B cell (primary cell): ENCODE results near the gene WNK2. TPM values are rescaled to one million over a fixed set of nuclear protein-coding genes. Genes with fewer than 3 reads are reported as not detected.
"Not testable (repeated sequence)": the region's sequence is repeated elsewhere in the genome, so short reads cannot be mapped to it uniquely, and the experiment has no call there.

ENCODE experiments used
- ATAC-seq: fragments of 200-7000 bp; cut with Tn5 transposase; one replicate; pipeline ENCODE4 v1.10.0; 2021; ENCODE audit warnings: low read depth, mild to moderate bottlenecking, moderate number of reproducible peaks, moderate library complexity
- CTCF ChIA-PET: fragments of 350-600 bp; sonication (Branson Sonifier 250); formaldehyde crosslinking; loops from one replicate; lab custom pipeline; 2021; ENCODE audit warnings: antibody characterized with exemption, inconsistent platforms; lab: Charles Lee
- POLR2A ChIA-PET: fragments of 350-600 bp; sonication (Branson Sonifier 250); formaldehyde crosslinking; loops from one replicate; lab custom pipeline; 2021; ENCODE audit warnings: antibody characterized with exemption; lab: Charles Lee
- DNase-seq: peaks from one replicate; pipeline ENCODE4 v3.0.0; 2013
- H2AFZ ChIP-seq: 2 replicates; pipeline ENCODE4 v1.6.1; 2012; ENCODE audit warnings: mild to moderate bottlenecking, low read depth, low read length; ENCODE audit not compliant: insufficient read depth, poor library complexity, severe bottlenecking
- H3K27ac ChIP-seq, 2 donors: 1 replicate in 1 of 2; 2 replicates in 1 of 2; pipeline ENCODE4 v1.5.1; 2012 to 2013; ENCODE audit warnings: low read length in 2 of 2, mild to moderate bottlenecking in 2 of 2, moderate library complexity in 1 of 2
- H3K27me3 ChIP-seq, 4 experiments: fragments of 200-600 bp in 1 of 4; sonication (generic) in 1 of 4; replicated peaks in 1 of 4; 1 replicate in 2 of 4; 2 replicates in 2 of 4; pipeline versions ENCODE4 v1.6.1 to v1.7.0; 2013 to 2016; ENCODE audit warnings: low read length in 3 of 4, mild to moderate bottlenecking in 2 of 4, mixed read lengths in 1 of 4, moderate library complexity in 1 of 4; ENCODE audit not compliant: insufficient read depth in 4 of 4, control insufficient read depth in 3 of 4; ENCODE audit errors: control extremely low read depth in 1 of 4
- H3K36me3 ChIP-seq, 2 experiments: replicated peaks in 1 of 2; 1 replicate in 1 of 2; 2 replicates in 1 of 2; pipeline versions ENCODE4 v1.6.1 to v1.7.1; 2013; ENCODE audit warnings: low read length in 1 of 2; ENCODE audit not compliant: insufficient read depth in 2 of 2, control insufficient read depth in 1 of 2; ENCODE audit errors: control extremely low read depth in 1 of 2, extremely low read depth in 1 of 2
- H3K4me1 ChIP-seq, 2 donors: fragments of 200-600 bp in 1 of 2; sonication (generic) in 1 of 2; 1 replicate in 1 of 2; 2 replicates in 1 of 2; pipeline versions ENCODE4 v1.5.1 to v1.6.1; 2013 to 2017; ENCODE audit warnings: low read length in 2 of 2; ENCODE audit not compliant: control insufficient read depth in 2 of 2, insufficient read depth in 2 of 2
- H3K4me2 ChIP-seq: replicated peaks from 2 replicates; pipeline ENCODE3; 2012; ENCODE audit warnings: mild to moderate bottlenecking, low read depth, low read length; ENCODE audit not compliant: poor library complexity, severe bottlenecking
- H3K4me3 ChIP-seq, 5 experiments: fragments of 200-600 bp in 1 of 5; sonication (generic) in 1 of 5; 1 replicate in 3 of 5; 2 replicates in 2 of 5; pipeline versions ENCODE4 v1.5.1 to v1.7.0; 2011 to 2016; ENCODE audit warnings: low read length in 4 of 5, mild to moderate bottlenecking in 4 of 5, low read depth in 2 of 5, control low read depth in 1 of 5, moderate library complexity in 1 of 5; ENCODE audit not compliant: insufficient read depth in 1 of 5; ENCODE audit errors: control extremely low read depth in 1 of 5, extremely low read depth in 1 of 5
- H3K79me2 ChIP-seq: fragments of 200-600 bp; sonication (generic); one replicate; pipeline ENCODE4 v1.6.0; 2016; ENCODE audit warnings: low read length; ENCODE audit not compliant: control insufficient read depth, insufficient read depth
- H3K9ac ChIP-seq: fragments of 200-600 bp; sonication (generic); 2 replicates; pipeline ENCODE4 v1.6.1; 2017; ENCODE audit warnings: mild to moderate bottlenecking, low read length, moderate library complexity
- H3K9me3 ChIP-seq, 3 donors: one replicate each; pipeline versions ENCODE4 v1.6.1 to v1.7.1; 2013; ENCODE audit warnings: low read length in 2 of 3; ENCODE audit not compliant: control insufficient read depth in 2 of 3, insufficient read depth in 1 of 3; ENCODE audit errors: control extremely low read depth in 1 of 3
- H4K20me1 ChIP-seq: 2 replicates; pipeline ENCODE4 v1.6.0; 2012; ENCODE audit warnings: mild to moderate bottlenecking, low read length; ENCODE audit not compliant: insufficient read depth, control insufficient read depth, poor library complexity, severe bottlenecking
- H3K27ac Mint-ChIP-seq: one replicate; pipeline ENCODE4 v1.8.0; 2021; ENCODE audit warnings: mixed read lengths
- H3K27me3 Mint-ChIP-seq: one replicate; pipeline ENCODE4 v1.8.0; 2021; ENCODE audit warnings: mixed read lengths
- H3K4me1 Mint-ChIP-seq: one replicate; pipeline ENCODE4 v1.8.0; 2021; ENCODE audit warnings: mixed read lengths
- H3K4me3 Mint-ChIP-seq: one replicate; pipeline ENCODE4 v1.8.0; 2021; ENCODE audit warnings: mixed read lengths
- H3K9me3 Mint-ChIP-seq: one replicate; pipeline ENCODE4 v1.8.0; 2022; ENCODE audit warnings: mixed read lengths; ENCODE audit not compliant: insufficient read depth
- EZH2 ChIP-seq: IDR thresholded peaks from 2 replicates; pipeline ENCODE4 v1.6.1; 2012; ENCODE audit warnings: borderline replicate concordance, low read depth, mild to moderate bottlenecking, moderate library complexity, low read length; ENCODE audit not compliant: insufficient read depth, poor library complexity, severe bottlenecking
- WGBS: methylation state at CpG from one replicate; pipeline ENCODE4 v1.1.5; 2013; ENCODE audit warnings: missing lambda C conversion rate; ENCODE audit not compliant: insufficient coverage; 5-methylcytosine and 5-hydroxymethylcytosine counted together
- intact Hi-C: fragments of 100-400 bp; cut with micrococcal nuclease; formaldehyde crosslinking; loops from one replicate; pipeline ENCODE4 v1.10.0; 2022
- polyA plus RNA-seq: library from polyadenylated mRNA; depleted of rRNA; stranded (reverse); fragments of >200 nt; gene quantifications from 2 replicates; pipeline ENCODE4 v1.2.3, GENCODE V29; 2012
- total RNA-seq, 2 donors: library from RNA; stranded (reverse); fragments of 120-200 nt in 1 of 2; gene quantifications; 1 replicate in 1 of 2; 2 replicates in 1 of 2; pipeline versions ENCODE4 v1.2.3 to v1.2.4, GENCODE V29; 2013 to 2022
- TF ChIP-seq, protein P1 (sequence below): fragments of 200-600 bp; IDR thresholded peaks from one replicate; pipeline ENCODE4 v1.8.0; 2022; ENCODE audit warnings: antibody characterized with exemption, mild to moderate bottlenecking

The WNK2 gene
- total and polyA plus RNA-seq, 2 donors (not counting 1 experiment from before 2014, with no cell fraction given) = 0.49 TPM; not detected in 1

DNA sequence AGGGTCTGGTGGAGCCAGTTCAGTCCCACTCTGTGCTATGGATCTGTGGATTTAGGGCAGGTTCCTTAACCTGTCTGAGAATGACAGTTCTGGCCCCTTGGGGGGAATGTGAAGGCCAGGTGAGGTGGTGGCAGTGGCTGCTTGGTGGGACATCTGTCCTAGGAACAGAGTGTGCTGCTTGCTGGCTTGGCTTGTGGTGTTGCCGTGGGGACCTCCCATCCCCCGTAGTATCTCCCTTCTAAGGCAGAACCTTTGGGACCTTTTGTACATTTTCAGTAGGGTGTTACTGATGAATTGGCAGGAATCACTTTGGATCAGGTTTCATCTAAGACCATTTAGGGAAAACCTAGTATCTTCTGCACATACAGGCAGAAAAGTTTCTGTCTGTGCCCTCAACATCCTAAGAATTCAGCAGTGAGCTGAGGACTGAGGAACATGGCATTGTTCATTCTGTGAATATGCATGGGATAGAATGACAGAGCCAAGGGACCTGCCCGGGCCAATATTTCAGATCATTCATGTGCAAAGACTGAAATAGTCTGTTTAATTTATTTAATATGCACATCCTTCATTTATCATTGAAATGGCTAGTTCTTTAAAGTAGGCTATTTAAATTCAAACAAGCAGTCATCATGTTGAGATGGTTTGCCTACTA, 64.6 kb downstream of the WNK2 start:
- Histone ChIP-seq H3K4me1 (no peaks in the 10 kb centered on the region), H3K79me2 (no peaks in the 10 kb centered on the region), H3K9ac (no peak overlapping the region), H3K27me3 (peaks cover 0 to 2% (median 0%) of the 10 kb centered on the region in 4 experiments), H3K27ac (no peak overlapping the region), H3K9me3 (no peaks in the 10 kb centered on the region), H3K4me3 (no peak overlapping the region), H4K20me1 (no peaks in the 10 kb centered on the region), H2AFZ (no peak overlapping the region), H3K36me3 (no peaks in the 10 kb centered on the region), H3K4me2 (no peak overlapping the region)
- no peak overlapping the region for H3K27ac Mint-ChIP-seq
- no peak overlapping the region for H3K4me3 Mint-ChIP-seq
- TF ChIP-seq, protein P1, sequence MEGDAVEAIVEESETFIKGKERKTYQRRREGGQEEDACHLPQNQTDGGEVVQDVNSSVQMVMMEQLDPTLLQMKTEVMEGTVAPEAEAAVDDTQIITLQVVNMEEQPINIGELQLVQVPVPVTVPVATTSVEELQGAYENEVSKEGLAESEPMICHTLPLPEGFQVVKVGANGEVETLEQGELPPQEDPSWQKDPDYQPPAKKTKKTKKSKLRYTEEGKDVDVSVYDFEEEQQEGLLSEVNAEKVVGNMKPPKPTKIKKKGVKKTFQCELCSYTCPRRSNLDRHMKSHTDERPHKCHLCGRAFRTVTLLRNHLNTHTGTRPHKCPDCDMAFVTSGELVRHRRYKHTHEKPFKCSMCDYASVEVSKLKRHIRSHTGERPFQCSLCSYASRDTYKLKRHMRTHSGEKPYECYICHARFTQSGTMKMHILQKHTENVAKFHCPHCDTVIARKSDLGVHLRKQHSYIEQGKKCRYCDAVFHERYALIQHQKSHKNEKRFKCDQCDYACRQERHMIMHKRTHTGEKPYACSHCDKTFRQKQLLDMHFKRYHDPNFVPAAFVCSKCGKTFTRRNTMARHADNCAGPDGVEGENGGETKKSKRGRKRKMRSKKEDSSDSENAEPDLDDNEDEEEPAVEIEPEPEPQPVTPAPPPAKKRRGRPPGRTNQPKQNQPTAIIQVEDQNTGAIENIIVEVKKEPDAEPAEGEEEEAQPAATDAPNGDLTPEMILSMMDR = no peak
- ChIA-PET CTCF (no interaction called here), POLR2A (no interaction called here)
- intact Hi-C loops = no loop called here
- no peaks in the 10 kb centered on the region for H3K9me3 Mint-ChIP-seq
- H3K27me3 Mint-ChIP-seq = no peaks in the 10 kb centered on the region
- ATAC-seq (no peak), DNase-seq (no peak)
- no peaks in the 10 kb centered on the region for H3K4me1 Mint-ChIP-seq
- no CpG with 5 or more reads among the region's 3 CpGs for WGBS

DNA sequence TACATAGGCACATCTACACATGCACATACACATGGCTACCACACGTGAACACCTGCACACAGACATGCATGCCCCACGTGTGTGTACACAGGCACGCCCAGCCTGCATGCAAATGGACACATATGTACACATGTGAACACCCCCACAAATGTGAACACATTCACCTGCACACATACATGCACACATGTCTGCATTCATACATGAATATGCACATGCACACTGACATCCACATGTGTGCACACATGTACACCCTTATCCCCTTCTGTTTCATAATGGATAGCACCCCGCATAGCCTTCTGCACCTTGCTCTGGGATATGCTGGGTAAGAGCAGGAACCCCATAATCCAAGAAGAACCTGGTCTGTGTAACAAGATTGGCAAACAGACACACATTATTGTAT, 66.2 kb downstream of the WNK2 start:
- ChIA-PET POLR2A (no interaction called here), CTCF (no interaction called here)
- H3K27me3 Mint-ChIP-seq = no peaks in the 10 kb centered on the region

DNA sequence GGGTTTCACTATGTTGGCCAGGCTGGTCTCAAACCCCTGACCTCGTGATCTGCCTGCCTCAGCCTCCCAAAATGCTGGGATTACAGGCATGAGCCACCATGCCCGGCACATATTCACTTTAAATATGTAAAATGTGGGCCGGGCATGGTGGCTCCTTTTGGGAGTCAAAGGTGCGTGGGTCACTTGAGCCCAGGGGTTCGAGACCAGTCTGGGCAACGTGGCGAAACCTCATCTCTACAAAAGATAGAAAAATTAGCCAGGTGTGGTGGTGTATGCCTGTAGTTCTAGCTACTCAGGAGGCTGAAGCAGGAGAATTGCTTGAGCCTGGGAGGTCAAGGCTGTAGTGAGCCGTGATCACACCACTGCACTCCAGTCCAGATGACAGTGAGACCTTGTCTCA, 67.4 kb downstream of the WNK2 start:
- H3K4me3 ChIP-seq, H4K20me1 ChIP-seq, H3K27ac ChIP-seq, H3K4me1 ChIP-seq, CTCF ChIA-PET, H3K36me3 ChIP-seq, H3K9me3 Mint-ChIP-seq, ATAC-seq, H3K79me2 ChIP-seq, H3K27ac Mint-ChIP-seq, H3K9ac ChIP-seq, H3K27me3 ChIP-seq, H3K4me1 Mint-ChIP-seq, H3K4me3 Mint-ChIP-seq, DNase-seq, H3K27me3 Mint-ChIP-seq, H2AFZ ChIP-seq, POLR2A ChIA-PET, H3K4me2 ChIP-seq, H3K9me3 ChIP-seq, intact Hi-C loops: not testable (repeated sequence)
- 90% methylated on average over 3 of the region's 8 CpGs for WGBS

More for the DNA sequence above, 66.2 kb downstream of the WNK2 start:
- WGBS = 97% methylated on average over 4 of the region's 4 CpGs
- no peaks in the 10 kb centered on the region for H4K20me1 ChIP-seq
- H3K27ac ChIP-seq = no peak overlapping the region
- H3K9me3 Mint-ChIP-seq = no peaks in the 10 kb centered on the region
- no peak overlapping the region for H2AFZ ChIP-seq
- H3K9me3 ChIP-seq = no peaks in the 10 kb centered on the region
- DNase-seq (no peak), ATAC-seq (no peak)
- H3K36me3 ChIP-seq = no peaks in the 10 kb centered on the region
- no peak overlapping the region for H3K4me3 Mint-ChIP-seq
- no peak overlapping the region for H3K4me2 ChIP-seq
- no peaks in the 10 kb centered on the region for H3K4me1 Mint-ChIP-seq
- no peak overlapping the region for H3K9ac ChIP-seq
- no peak overlapping the region for H3K27ac Mint-ChIP-seq
- H3K4me3 ChIP-seq = no peak overlapping the region
- H3K27me3 ChIP-seq = peaks cover 0 to 2% (median 0%) of the 10 kb centered on the region in 4 experiments
- H3K4me1 ChIP-seq = no peaks in the 10 kb centered on the region
- intact Hi-C loops = no loop called here
- no peak for TF ChIP-seq EZH2
- TF ChIP-seq, protein P1 = no peak
- H3K79me2 ChIP-seq = no peaks in the 10 kb centered on the region
